Lung (tissue), 12 donors: ENCODE results near the gene SLC6A18. TPM values are rescaled to one million over a fixed set of nuclear protein-coding genes. Genes with fewer than 3 reads are reported as not detected.

Experiments used
- ATAC-seq: fragments of 200-7000 bp; cut with Tn5 transposase; one replicate; pipeline ENCODE4 v1.9.1; 2020; ENCODE audit warnings: moderate number of reproducible peaks; ENCODE audit not compliant: insufficient read depth, low FRiP score
- DNase-seq, 3 donors: peaks; one replicate each; pipeline ENCODE4 v3.0.0-alpha.2; 2013 to 2017
- H3K27ac ChIP-seq, 2 donors: one replicate each; pipeline ENCODE4 v1.5.1; 2013; ENCODE audit warnings: mild to moderate bottlenecking in 2 of 2, moderate library complexity in 2 of 2, control low read depth in 1 of 2, inconsistent platforms in 1 of 2, low read depth in 1 of 2, low read length in 1 of 2
- H3K27me3 ChIP-seq, 3 donors: one replicate each; pipeline ENCODE4 v1.5.1; 2013; ENCODE audit warnings: low read length in 2 of 3; ENCODE audit not compliant: control insufficient read depth in 3 of 3, insufficient read depth in 3 of 3
- H3K36me3 ChIP-seq, 4 donors: one replicate each; pipeline ENCODE4 v1.5.1; 2013; ENCODE audit warnings: low read length in 4 of 4, mild to moderate bottlenecking in 1 of 4, moderate library complexity in 1 of 4; ENCODE audit not compliant: control insufficient read depth in 4 of 4, insufficient read depth in 4 of 4
- H3K4me1 ChIP-seq, 5 donors: one replicate each; pipeline ENCODE4 v1.5.1; 2013; ENCODE audit warnings: low read length in 5 of 5, mild to moderate bottlenecking in 2 of 5, moderate library complexity in 1 of 5; ENCODE audit not compliant: control insufficient read depth in 5 of 5, insufficient read depth in 5 of 5
- H3K4me3 ChIP-seq: one replicate; pipeline ENCODE4 v1.5.1; 2013; ENCODE audit warnings: mild to moderate bottlenecking, control low read depth, moderate library complexity
- H3K9ac ChIP-seq, 2 donors: one replicate each; pipeline ENCODE4 v1.5.1; 2013; ENCODE audit warnings: low read length in 2 of 2, control low read depth in 1 of 2; ENCODE audit not compliant: insufficient read depth in 1 of 2
- H3K9me3 ChIP-seq, 4 donors: one replicate each; pipeline ENCODE4 v1.5.1; 2013; ENCODE audit warnings: low read length in 3 of 4, mild to moderate bottlenecking in 1 of 4, moderate library complexity in 1 of 4; ENCODE audit not compliant: control insufficient read depth in 4 of 4, insufficient read depth in 3 of 4
- WGBS, 2 donors: extraction: QIAGEN DNeasy Blood & Tissue Kit; methylation state at CpG; one replicate each; pipeline ENCODE4 v1.1.7; 2013; 5-methylcytosine and 5-hydroxymethylcytosine counted together
- polyA plus RNA-seq, 2 donors: library from polyadenylated mRNA; stranded (reverse); fragments of 200-250 nt; gene quantifications; one replicate each; pipeline ENCODE4 v1.2.1, GENCODE V29; 2013
- total RNA-seq, 2 donors: library from RNA; depleted of rRNA in 1 of 2; stranded (reverse); fragments of >200 nt in 1 of 2; gene quantifications; one replicate each; pipeline ENCODE4 v1.2.1, GENCODE V29; 2014 to 2021
- TF ChIP-seq, protein P1 (sequence below): IDR thresholded peaks from 2 replicates; pipeline ENCODE4 v1.5.1; 2012; ENCODE audit warnings: mild to moderate bottlenecking; ENCODE audit errors: control extremely low read depth, extremely low read depth
- donor health status: control.
- donor health status: control.
- donor health status: Bipolar disorder and iron deficiency.
- donor health status: healthy.
- donor health status: DM: yes; HTN: yes; CAD: no.

The SLC6A18 gene
- total and polyA plus RNA-seq, 4 donors: not detected

GRCh38 chr5:1211701-1212100 is 13.5 kb upstream of the SLC6A18 start:
- Histone ChIP-seq H3K4me1 (no peaks in the 10 kb centered on the region), H3K27ac (no peak overlapping the region), H3K9ac (no peak overlapping the region), H3K4me3 (no peak overlapping the region), H3K27me3 (peaks cover 0 to 4% (median 3%) of the 10 kb centered on the region in 3 donors), H3K36me3 (no peaks in the 10 kb centered on the region), H3K9me3 (peaks cover 0 to 7% (median 0%) of the 10 kb centered on the region in 4 donors)
- TF ChIP-seq, protein P1, sequence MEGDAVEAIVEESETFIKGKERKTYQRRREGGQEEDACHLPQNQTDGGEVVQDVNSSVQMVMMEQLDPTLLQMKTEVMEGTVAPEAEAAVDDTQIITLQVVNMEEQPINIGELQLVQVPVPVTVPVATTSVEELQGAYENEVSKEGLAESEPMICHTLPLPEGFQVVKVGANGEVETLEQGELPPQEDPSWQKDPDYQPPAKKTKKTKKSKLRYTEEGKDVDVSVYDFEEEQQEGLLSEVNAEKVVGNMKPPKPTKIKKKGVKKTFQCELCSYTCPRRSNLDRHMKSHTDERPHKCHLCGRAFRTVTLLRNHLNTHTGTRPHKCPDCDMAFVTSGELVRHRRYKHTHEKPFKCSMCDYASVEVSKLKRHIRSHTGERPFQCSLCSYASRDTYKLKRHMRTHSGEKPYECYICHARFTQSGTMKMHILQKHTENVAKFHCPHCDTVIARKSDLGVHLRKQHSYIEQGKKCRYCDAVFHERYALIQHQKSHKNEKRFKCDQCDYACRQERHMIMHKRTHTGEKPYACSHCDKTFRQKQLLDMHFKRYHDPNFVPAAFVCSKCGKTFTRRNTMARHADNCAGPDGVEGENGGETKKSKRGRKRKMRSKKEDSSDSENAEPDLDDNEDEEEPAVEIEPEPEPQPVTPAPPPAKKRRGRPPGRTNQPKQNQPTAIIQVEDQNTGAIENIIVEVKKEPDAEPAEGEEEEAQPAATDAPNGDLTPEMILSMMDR: no peak
- 95 to 100% methylated on average over 9 of the region's 9 CpGs for WGBS, 2 donors
- ATAC-seq: no peak
- DNase-seq: no peak

- TF ChIP-seq, protein P1: no peak
- no peak for ATAC-seq
- no peak overlapping the region for H3K27ac ChIP-seq
- no peak for DNase-seq
- peaks cover 0 to 8% (median 0%) of the 10 kb centered on the region in 4 donors for H3K9me3 ChIP-seq
- no peak overlapping the region for H3K4me3 ChIP-seq
- no peaks in the 10 kb centered on the region for H3K4me1 ChIP-seq
- H3K9ac ChIP-seq: no peak overlapping the region
- H3K27me3 ChIP-seq: peaks cover 0 to 4% (median 3%) of the 10 kb centered on the region in 3 donors
- no peaks in the 10 kb centered on the region for H3K36me3 ChIP-seq
- WGBS, 2 donors: 91 to 97% methylated on average over 15 to 20 of the region's 20 CpGs
These were observed 12.9 kb upstream of the SLC6A18 start for GRCh38 chr5:1212271-1212670.

- no peak for ATAC-seq
- 94% methylated on average over 16 to 18 of the region's 18 CpGs for WGBS, 2 donors
- no peak overlapping the region for H3K27ac ChIP-seq
- H3K4me1 ChIP-seq: no peaks in the 10 kb centered on the region
- TF ChIP-seq, protein P1: no peak
- no peaks in the 10 kb centered on the region for H3K36me3 ChIP-seq
- no peak for DNase-seq
- peaks cover 0 to under 1% (median 0%) of the 10 kb centered on the region in 3 donors for H3K27me3 ChIP-seq
- no peak overlapping the region for H3K9ac ChIP-seq
- H3K9me3 ChIP-seq: peaks cover 0 to 8% (median 0%) of the 10 kb centered on the region in 4 donors
- no peak overlapping the region for H3K4me3 ChIP-seq
These were observed 12.3 kb upstream of the SLC6A18 start for GRCh38 chr5:1212881-1213280.
